GM23338 (cell line): ENCODE results near the gene CYGB. TPM values are rescaled to one million over a fixed set of nuclear protein-coding genes. Genes with fewer than 3 reads are reported as not detected.
"Not testable (repeated sequence)": the region's sequence is repeated elsewhere in the genome, so short reads cannot be mapped to it uniquely, and the experiment has no call there.

Source experiments
- ATAC-seq: fragments of 200-7000 bp; cut with Tn5 transposase; 3 replicates; pipeline ENCODE4 v1.9.1; 2020
- DNase-seq: peaks from one replicate; pipeline ENCODE4 v3.0.0-alpha.2; 2015; ENCODE audit warnings: low spot score
- H2AFZ ChIP-seq: fragments of 200-600 bp; sonication (generic); 2 replicates; pipeline ENCODE4 v1.8.0; 2016; ENCODE audit warnings: antibody characterized with exemption, mild to moderate bottlenecking, moderate library complexity
- H3F3A ChIP-seq: fragments of 200-600 bp; sonication (generic); replicated peaks from 2 replicates; pipeline ENCODE4 v1.8.0; 2017; ENCODE audit warnings: antibody characterized with exemption, mixed run types, low read depth
- H3K27ac ChIP-seq: fragments of 200-600 bp; sonication (generic); 2 replicates; pipeline ENCODE4 v1.6.1; 2016; ENCODE audit warnings: low read depth
- H3K27me3 ChIP-seq: fragments of 200-600 bp; sonication (generic); 2 replicates; pipeline ENCODE4 v1.8.0; 2016; ENCODE audit warnings: mild to moderate bottlenecking, mixed run types, moderate library complexity; ENCODE audit not compliant: insufficient read depth
- H3K36me3 ChIP-seq: fragments of 200-600 bp; sonication (generic); 2 replicates; pipeline ENCODE4 v1.8.0; 2016; ENCODE audit warnings: mild to moderate bottlenecking; ENCODE audit not compliant: insufficient read depth
- H3K4me1 ChIP-seq: fragments of 200-600 bp; sonication (generic); 2 replicates; pipeline ENCODE4 v1.8.0; 2016; ENCODE audit warnings: mild to moderate bottlenecking, moderate library complexity; ENCODE audit not compliant: insufficient read depth
- H3K4me2 ChIP-seq: fragments of 200-600 bp; sonication (generic); 2 replicates; pipeline ENCODE4 v1.7.1; 2017; ENCODE audit warnings: mixed run types
- H3K4me3 ChIP-seq: fragments of 200-600 bp; sonication (generic); 2 replicates; pipeline ENCODE4 v1.6.1; 2016; ENCODE audit warnings: mixed run types
- H3K79me2 ChIP-seq: fragments of 200-600 bp; sonication (generic); replicated peaks from 2 replicates; pipeline ENCODE4 v1.8.0; 2017; ENCODE audit warnings: mild to moderate bottlenecking; ENCODE audit not compliant: insufficient read depth
- H3K9me2 ChIP-seq: fragments of 200-600 bp; sonication (generic); 2 replicates; pipeline ENCODE4 v1.8.0; 2017; ENCODE audit not compliant: insufficient read depth
- H4K20me1 ChIP-seq: fragments of 200-600 bp; sonication (generic); replicated peaks from 2 replicates; pipeline ENCODE4 v1.8.0; 2017; ENCODE audit warnings: mild to moderate bottlenecking; ENCODE audit not compliant: insufficient read depth
- H3K27ac Mint-ChIP-seq: 2 replicates; pipeline ENCODE4 v1.8.0; 2020; ENCODE audit warnings: inconsistent platforms, mild to moderate bottlenecking, moderate library complexity, mixed read lengths
- H3K27me3 Mint-ChIP-seq: 3 replicates; pipeline ENCODE4 v1.8.0; 2022; ENCODE audit warnings: low read depth, mild to moderate bottlenecking, moderate library complexity, mixed read lengths, inconsistent platforms; ENCODE audit not compliant: insufficient read depth, poor library complexity
- H3K36me3 Mint-ChIP-seq: 3 replicates; pipeline ENCODE4 v1.8.0; 2021; ENCODE audit warnings: low read depth, mild to moderate bottlenecking, inconsistent platforms, moderate library complexity, mixed read lengths
- H3K4me1 Mint-ChIP-seq: 3 replicates; pipeline ENCODE4 v1.8.0; 2020; ENCODE audit warnings: mild to moderate bottlenecking, inconsistent platforms, mixed read lengths
- H3K4me3 Mint-ChIP-seq: 3 replicates; pipeline ENCODE4 v1.8.0; 2021; ENCODE audit warnings: moderate library complexity, mild to moderate bottlenecking, inconsistent platforms, mixed read lengths
- H3K9me3 Mint-ChIP-seq: 3 replicates; pipeline ENCODE4 v1.8.0; 2020; ENCODE audit warnings: moderate library complexity, mild to moderate bottlenecking, inconsistent platforms, mixed read lengths
- EZH2 ChIP-seq: fragments of 200-600 bp; sonication (generic); IDR thresholded peaks from one replicate; pipeline ENCODE4 v1.8.0; 2017; ENCODE audit warnings: antibody characterized with exemption, mild to moderate bottlenecking, low read depth; ENCODE audit not compliant: unreplicated experiment
- EZH2phosphoT487 ChIP-seq: fragments of 200-600 bp; sonication (generic); IDR thresholded peaks from one replicate; pipeline ENCODE4 v1.8.1; 2018; ENCODE audit warnings: antibody characterized with exemption; ENCODE audit not compliant: unreplicated experiment
- STAT1 ChIP-seq: IDR thresholded peaks from one replicate; pipeline ENCODE4 v1.6.1; 2016; ENCODE audit warnings: antibody characterized with exemption; ENCODE audit not compliant: unreplicated experiment
- ZNF331 ChIP-seq: fragments of 250-450 bp; sonication (Bioruptor Pico); IDR thresholded peaks from 2 replicates; pipeline ENCODE4 v1.5.0; 2020; ENCODE audit warnings: low read depth, mild to moderate bottlenecking, moderate library complexity
- ZNF462 ChIP-seq: fragments of 250-450 bp; sonication (Bioruptor Pico); IDR thresholded peaks from 2 replicates; pipeline ENCODE4 v1.5.0; 2020; ENCODE audit warnings: mild to moderate bottlenecking, moderate library complexity
- polyA plus RNA-seq: library from polyadenylated mRNA; unstranded; fragments of >200 nt; fragmentation: Nextera tagmentation; extraction: Ambion mirVana; gene quantifications from 2 replicates; pipeline ENCODE4 v1.2.1, GENCODE V29; 2016
- total RNA-seq: library from RNA; depleted of rRNA; stranded (reverse); fragments of >200 nt; shearing (Covaris generic); gene quantifications from 2 replicates; pipeline ENCODE4 v1.2.3, GENCODE V29; 2014

The CYGB gene
- total and polyA plus RNA-seq, 2 experiments from 2014 or later = 1.2 to 1.7 TPM

- TF ChIP-seq ZNF462 (CRISPR knock-in tag) = no peak
Observed at GRCh38 chr17:76535788-76536510, 1.6 kb downstream of the CYGB start (continued).

- no peak overlapping the region for H3K4me3 ChIP-seq
- no peak for ATAC-seq
- 0 out of 2 replicates have a peak, but pooled peaks cover 10% of the 10 kb centered on the region for H3F3A ChIP-seq
- H3K27me3 ChIP-seq = peaks cover 47% of the 10 kb centered on the region
- DNase-seq = no peak
- H3K4me1 ChIP-seq = no peaks in the 10 kb centered on the region; the same call in 1 of the 2 replicates
- no peaks in the 10 kb centered on the region for H4K20me1 ChIP-seq
- H3K27ac ChIP-seq = no peak overlapping the region
- no peak overlapping the region; the same call in 2 of the 3 replicates for H3K4me3 Mint-ChIP-seq
- TF ChIP-seq ZNF331 (CRISPR knock-in tag) = no peak
- TF ChIP-seq EZH2 = no peak
- TF ChIP-seq STAT1 = no peak
- no peak for TF ChIP-seq EZH2phosphoT487
- no peak overlapping the region for H3K27ac Mint-ChIP-seq
- no peaks in the 10 kb centered on the region; the same call in 2 of the 3 replicates for H3K9me3 Mint-ChIP-seq
- peaks cover 40% of the 10 kb centered on the region for H3K27me3 Mint-ChIP-seq
- H3K79me2 ChIP-seq = no peaks in the 10 kb centered on the region
- no peaks in the 10 kb centered on the region for H3K36me3 Mint-ChIP-seq
- H2AFZ ChIP-seq = no peak overlapping the region
- no peaks in the 10 kb centered on the region for H3K9me2 ChIP-seq
- no peaks in the 10 kb centered on the region for H3K36me3 ChIP-seq
- H3K4me1 Mint-ChIP-seq = peaks cover 27% of the 10 kb centered on the region
- no peak overlapping the region for H3K4me2 ChIP-seq
Observed at GRCh38 chr17:76534831-76535732, 2.4 kb downstream of the CYGB start.

- not testable (repeated sequence) for H3K27ac Mint-ChIP-seq, H3K4me3 Mint-ChIP-seq, H3K9me3 Mint-ChIP-seq, H3K36me3 Mint-ChIP-seq, H3F3A ChIP-seq, ATAC-seq, H3K27ac ChIP-seq, H3K79me2 ChIP-seq, H3K36me3 ChIP-seq, H2AFZ ChIP-seq, H3K9me2 ChIP-seq, H3K4me3 ChIP-seq, H4K20me1 ChIP-seq, H3K4me2 ChIP-seq, DNase-seq, H3K4me1 ChIP-seq
- peaks cover 30% of the 10 kb centered on the region for H3K27me3 Mint-ChIP-seq
- H3K4me1 Mint-ChIP-seq = peaks cover 24% of the 10 kb centered on the region
- peaks cover 35% of the 10 kb centered on the region for H3K27me3 ChIP-seq
Observed at GRCh38 chr17:76533640-76534359, 3.7 kb downstream of the CYGB start.
